Rectal smooth muscle tissue (tissue), 1 donor: ENCODE results near the gene GCLC.

Source experiments
- H3K27ac ChIP-seq: one replicate; pipeline ENCODE4 v1.7.0; 2013; ENCODE audit warnings: low read depth, low read length, inconsistent platforms
- H3K27me3 ChIP-seq: one replicate; pipeline ENCODE4 v1.7.0; 2013; ENCODE audit warnings: low read length; ENCODE audit not compliant: control insufficient read depth, insufficient read depth
- H3K36me3 ChIP-seq: one replicate; pipeline ENCODE4 v1.7.0; 2013; ENCODE audit warnings: low read length; ENCODE audit not compliant: control insufficient read depth, insufficient read depth
- H3K4me1 ChIP-seq: one replicate; pipeline ENCODE4 v1.7.0; 2013; ENCODE audit warnings: low read length; ENCODE audit not compliant: control insufficient read depth, insufficient read depth
- H3K4me3 ChIP-seq: one replicate; pipeline ENCODE4 v1.7.0; 2013; ENCODE audit warnings: low read length
- H3K9ac ChIP-seq: one replicate; pipeline ENCODE4 v1.7.0; 2013; ENCODE audit warnings: low read length

GCLC gene

GRCh38 chr6:53547811-53548496 lies 3.1 kb upstream of the GCLC start:
- Histone ChIP-seq H3K4me1 (peaks cover 8% of the 10 kb centered on the region), H3K9ac (peak overlapping the region; percentile 24), H3K27me3 (no peaks in the 10 kb centered on the region), H3K36me3 (no peaks in the 10 kb centered on the region), H3K27ac (peak overlapping the region; percentile 90), H3K4me3 (peak overlapping the region; percentile 81)

- peak overlapping the region; percentile 68 for H3K4me3 ChIP-seq
- H3K9ac ChIP-seq = no peak overlapping the region
- H3K27me3 ChIP-seq = no peaks in the 10 kb centered on the region
- no peaks in the 10 kb centered on the region for H3K36me3 ChIP-seq
- H3K27ac ChIP-seq = peak overlapping the region; percentile 90
- H3K4me1 ChIP-seq = peaks cover 9% of the 10 kb centered on the region
Observed at GRCh38 chr6:53547166-53547810, 2.4 kb upstream of the GCLC start.

GRCh38 chr6:53546281-53546680 lies 1.4 kb upstream of the GCLC start:
- Histone ChIP-seq H3K27me3 (no peaks in the 10 kb centered on the region), H3K4me1 (peaks cover 9% of the 10 kb centered on the region), H3K36me3 (no peaks in the 10 kb centered on the region), H3K27ac (no peak overlapping the region), H3K9ac (no peak overlapping the region), H3K4me3 (no peak overlapping the region)

GRCh38 chr6:53544217-53544469 lies 758 bp downstream of the GCLC start:
- H3K36me3 ChIP-seq = no peaks in the 10 kb centered on the region
- H3K9ac ChIP-seq = no peak overlapping the region
- H3K27me3 ChIP-seq = no peaks in the 10 kb centered on the region
- peak overlapping the region; percentile 85 for H3K4me3 ChIP-seq
- H3K4me1 ChIP-seq = peaks cover 9% of the 10 kb centered on the region
- H3K27ac ChIP-seq = peak overlapping the region; percentile 89

DNA sequence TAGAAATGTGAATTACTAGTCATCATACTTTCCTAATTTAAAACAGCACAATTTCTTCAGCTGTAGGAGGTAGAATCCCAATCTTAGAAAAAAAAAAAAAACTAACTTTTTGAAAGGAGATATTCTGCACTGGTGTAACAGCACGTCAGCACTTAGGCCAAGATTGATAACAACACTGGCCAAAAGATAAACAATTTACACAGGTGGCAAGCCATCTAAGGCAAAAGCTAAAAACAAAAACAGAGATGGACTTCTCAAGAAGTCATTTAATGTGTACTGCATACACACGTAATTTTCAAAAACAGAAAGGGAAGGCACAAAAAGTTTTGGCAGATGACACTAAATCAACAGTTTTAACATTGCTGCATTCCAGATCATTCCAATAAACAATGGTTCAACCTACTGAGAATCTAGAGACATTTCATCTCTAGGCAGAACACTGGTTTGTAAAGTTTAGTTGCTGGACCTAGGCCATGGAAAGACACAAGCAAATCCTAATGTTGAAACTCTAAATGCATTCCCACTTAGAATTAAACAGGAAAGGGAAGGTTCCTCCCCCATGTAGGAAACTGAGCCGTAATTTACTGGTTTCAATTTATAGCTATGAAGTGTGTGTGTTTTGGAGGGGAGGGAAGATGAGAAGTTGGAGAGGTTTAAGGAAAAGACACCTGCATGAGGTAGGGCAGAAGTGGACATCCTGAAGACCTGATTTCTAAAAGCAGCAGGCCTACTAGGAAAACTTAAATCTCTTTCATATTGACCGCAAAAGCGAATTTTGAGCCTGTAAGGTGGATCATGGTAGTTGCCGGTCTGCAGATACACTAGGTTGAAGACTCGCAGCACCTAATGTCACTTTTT lies 1.3 kb downstream of the GCLC start:
- Histone ChIP-seq H3K9ac (no peak overlapping the region), H3K27me3 (no peaks in the 10 kb centered on the region), H3K36me3 (no peaks in the 10 kb centered on the region), H3K27ac (peak overlapping the region; percentile 89), H3K4me1 (peaks cover 8% of the 10 kb centered on the region), H3K4me3 (peak overlapping the region; percentile 85)

- no peak overlapping the region for H3K9ac ChIP-seq
- H3K36me3 ChIP-seq = no peaks in the 10 kb centered on the region
- H3K4me3 ChIP-seq = no peak overlapping the region
- no peaks in the 10 kb centered on the region for H3K27me3 ChIP-seq
- H3K4me1 ChIP-seq = peaks cover 6% of the 10 kb centered on the region
- no peak overlapping the region for H3K27ac ChIP-seq
Observed at GRCh38 chr6:53541900-53542299, 3.0 kb downstream of the GCLC start.

DNA sequence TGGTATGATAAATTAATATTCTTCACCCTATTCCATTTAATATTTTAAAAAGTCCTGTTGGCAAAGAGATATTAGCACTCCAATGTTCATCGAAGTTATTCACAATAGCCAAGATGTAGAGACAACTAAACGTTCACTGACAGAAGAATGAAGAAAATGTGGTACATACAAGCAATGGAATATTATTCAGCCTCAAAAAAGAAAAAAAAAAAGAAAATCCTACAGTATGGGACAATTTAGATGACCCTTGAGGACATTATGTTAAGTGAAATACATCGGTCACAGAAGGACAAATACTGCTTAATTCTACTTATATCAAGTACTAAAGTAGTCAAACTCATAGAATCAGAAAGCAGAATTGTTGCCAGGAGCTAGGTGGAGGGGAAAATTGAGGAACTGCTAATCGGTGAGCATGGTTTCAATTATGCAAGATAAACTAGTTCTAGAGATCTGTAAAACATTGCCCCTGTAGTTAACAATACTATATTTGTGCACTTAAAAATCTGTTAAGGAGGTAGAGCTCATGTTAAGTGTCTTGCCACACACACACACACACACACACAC lies 4.7 kb downstream of the GCLC start:
- no peak overlapping the region for H3K27ac ChIP-seq
- no peaks in the 10 kb centered on the region for H3K27me3 ChIP-seq
- H3K36me3 ChIP-seq = no peaks in the 10 kb centered on the region
- H3K9ac ChIP-seq = no peak overlapping the region
- no peak overlapping the region for H3K4me3 ChIP-seq
- H3K4me1 ChIP-seq = peaks cover 6% of the 10 kb centered on the region

- Histone ChIP-seq H3K36me3 (no peaks in the 10 kb centered on the region), H3K27ac (no peak overlapping the region), H3K9ac (no peak overlapping the region), H3K27me3 (no peaks in the 10 kb centered on the region), H3K4me3 (no peak overlapping the region), H3K4me1 (peaks cover 6% of the 10 kb centered on the region)
Observed at GRCh38 chr6:53539561-53539960, 5.3 kb downstream of the GCLC start.

- Histone ChIP-seq H3K27ac (no peak overlapping the region), H3K36me3 (no peaks in the 10 kb centered on the region), H3K27me3 (no peaks in the 10 kb centered on the region), H3K9ac (no peak overlapping the region), H3K4me1 (peaks cover 5% of the 10 kb centered on the region), H3K4me3 (no peak overlapping the region)
Observed at GRCh38 chr6:53536561-53536960, 8.3 kb downstream of the GCLC start.

DNA sequence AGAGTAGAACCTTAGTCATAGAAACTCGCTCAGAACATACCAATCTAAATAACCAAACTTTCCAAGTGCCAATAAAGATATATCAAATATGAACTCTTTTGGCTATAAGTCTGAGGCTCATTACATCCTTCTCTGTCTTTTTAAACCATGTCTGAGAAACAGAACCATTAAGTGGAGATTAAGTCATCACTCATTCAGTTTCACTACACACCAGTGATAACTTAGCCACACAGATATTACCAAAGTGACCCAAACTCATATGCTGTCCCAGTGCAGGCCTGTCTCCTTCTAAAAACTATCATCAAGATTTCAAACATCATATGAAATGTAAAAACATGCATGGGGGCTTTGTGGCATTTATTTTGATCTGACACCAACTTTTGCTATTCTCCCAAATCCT lies 12.0 kb downstream of the GCLC start:
- Histone ChIP-seq H3K4me3 (no peak overlapping the region), H3K27me3 (no peaks in the 10 kb centered on the region), H3K36me3 (no peaks in the 10 kb centered on the region), H3K9ac (no peak overlapping the region), H3K4me1 (peaks cover 29% of the 10 kb centered on the region), H3K27ac (peak overlapping the region; percentile 27)

- Histone ChIP-seq H3K36me3 (no peaks in the 10 kb centered on the region), H3K4me1 (peaks cover 33% of the 10 kb centered on the region), H3K9ac (no peak overlapping the region), H3K27me3 (no peaks in the 10 kb centered on the region), H3K27ac (peak overlapping the region; percentile 27), H3K4me3 (no peak overlapping the region)
Observed at GRCh38 chr6:53532061-53532797, 12.7 kb downstream of the GCLC start.
